IPS-NIHi11 (cell line): ENCODE measurements around the gene OSCP1.

Experiments used
- DNase-seq: peaks from one replicate; pipeline ENCODE4 v3.0.0; 2012; ENCODE audit warnings: mixed read lengths, low spot score

Gene OSCP1

GRCh38 chr1:36472656-36473055 is 22.4 kb upstream of the OSCP1 start:
- no peak for DNase-seq

GRCh38 chr1:36471830-36472641 is 21.8 kb upstream of the OSCP1 start:
- no peak for DNase-seq

- no peak for DNase-seq
Observed at GRCh38 chr1:36469163-36469562, 18.9 kb upstream of the OSCP1 start.

GRCh38 chr1:36467700-36468455 is 17.6 kb upstream of the OSCP1 start:
- DNase-seq: no peak

GRCh38 chr1:36467027-36467410 is 16.8 kb upstream of the OSCP1 start:
- no peak for DNase-seq

GRCh38 chr1:36466370-36467026 is 16.2 kb upstream of the OSCP1 start:
- no peak for DNase-seq

GRCh38 chr1:36465731-36466369 is 15.6 kb upstream of the OSCP1 start:
- DNase-seq: no peak

GRCh38 chr1:36464605-36465393 is 14.5 kb upstream of the OSCP1 start:
- DNase-seq: peak; percentile 69

GRCh38 chr1:36463803-36464604 is 13.8 kb upstream of the OSCP1 start, which contains the start of gene MRPS15:
Gene MRPS15, minus strand, starts transcription at chr1:36464384. Its CDS starts 109 bp downstream, at chr1:36464275.
- DNase-seq: peak; percentile 94

- peak; percentile 44 for DNase-seq
Observed at GRCh38 chr1:36463463-36463802, 13.2 kb upstream of the OSCP1 start.

GRCh38 chr1:36458910-36459309 is 8.7 kb upstream of the OSCP1 start:
- no peak for DNase-seq

- no peak for DNase-seq
Observed at GRCh38 chr1:36457691-36458090, 7.4 kb upstream of the OSCP1 start.

- DNase-seq: no peak
Observed at GRCh38 chr1:36456391-36456928, 6.2 kb upstream of the OSCP1 start.

- DNase-seq: no peak
Observed at GRCh38 chr1:36455386-36455785, 5.1 kb upstream of the OSCP1 start.

- DNase-seq: no peak
Observed at GRCh38 chr1:36453600-36454388, 3.5 kb upstream of the OSCP1 start.

GRCh38 chr1:36453051-36453450 is 2.8 kb upstream of the OSCP1 start:
- DNase-seq: no peak

- DNase-seq: peak; percentile 37
Observed at GRCh38 chr1:36450919-36451305, 661 bp upstream of the OSCP1 start.

- DNase-seq: no peak
Observed at GRCh38 chr1:36448530-36449056, 1.7 kb downstream of the OSCP1 start.

GRCh38 chr1:36447450-36447849 is 2.8 kb downstream of the OSCP1 start:
- no peak for DNase-seq
